GM18507 (cell line): ENCODE data around the gene NR0B1.

ENCODE experiments used
- DNase-seq: peaks from one replicate; pipeline ENCODE4 v3.0.0; 2011; ENCODE audit warnings: low read depth; ENCODE audit not compliant: insufficient read length; ENCODE audit errors: extremely low spot score
- FAIRE-seq: peaks from 2 replicates; lab custom pipeline; 2011; peaks lifted over from hg19 to GRCh38; lab: Jason Lieb, UNC

The NR0B1 gene

DNA sequence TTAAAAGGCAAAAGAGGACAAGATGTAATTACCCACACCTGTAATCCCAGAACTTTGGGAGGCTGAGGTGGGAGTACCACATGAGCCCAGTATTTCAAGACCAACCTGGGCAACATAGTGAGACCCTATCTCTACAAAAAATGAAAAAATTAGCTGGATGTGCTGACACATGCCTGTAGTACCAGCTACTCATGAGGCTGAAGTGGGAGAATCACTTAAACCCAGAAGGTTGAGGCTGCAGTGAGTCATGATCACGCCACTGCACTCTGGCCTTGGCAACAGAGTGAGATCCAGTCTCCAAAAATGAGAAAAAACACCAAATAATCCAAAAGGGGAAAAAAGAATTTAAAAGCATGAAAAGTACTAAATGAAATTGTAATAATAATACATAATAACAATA lies 30.8 kb downstream of the NR0B1 start:
- no peak for FAIRE-seq
- no peak for DNase-seq

DNA sequence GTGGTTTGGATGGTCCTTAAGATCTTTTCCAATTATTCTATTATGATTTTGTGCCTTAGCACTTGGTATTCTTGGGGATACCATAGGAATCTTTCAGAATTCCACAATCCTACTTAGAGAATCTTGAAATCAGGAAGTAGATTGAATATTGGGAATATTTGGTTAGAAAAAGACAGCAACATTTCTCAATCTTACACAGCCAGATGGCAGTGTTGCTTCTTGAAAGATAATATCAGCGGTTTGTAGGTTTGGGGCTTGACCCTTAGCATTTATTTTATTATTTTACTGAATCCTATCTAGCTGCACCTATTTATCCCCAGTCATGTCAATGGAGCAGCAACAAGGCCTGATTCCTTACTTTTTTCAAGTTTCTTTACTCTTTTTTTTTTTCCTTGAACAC lies 33.7 kb downstream of the NR0B1 start:
- DNase-seq (no peak), FAIRE-seq (no peak)

DNA sequence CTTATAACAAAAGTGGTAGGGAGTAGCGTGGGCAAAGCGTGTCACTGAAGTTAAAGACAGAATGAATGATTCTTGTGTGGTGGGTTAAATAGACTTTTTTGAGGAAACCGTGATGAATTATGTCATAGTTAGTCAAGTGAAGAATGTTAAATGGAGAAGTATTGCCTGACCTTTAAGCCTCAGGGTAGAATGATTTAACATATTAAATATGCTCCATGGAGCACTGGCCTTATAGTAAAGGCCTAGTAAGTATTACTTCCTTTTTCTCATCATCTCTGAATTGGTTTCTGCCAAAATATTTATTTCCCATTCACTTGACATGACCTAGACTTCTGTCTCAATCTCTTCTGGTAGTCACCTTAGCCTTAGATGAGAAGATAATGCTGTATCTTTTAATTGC lies 38.6 kb downstream of the NR0B1 start:
- DNase-seq = no peak
- FAIRE-seq = no peak

DNA sequence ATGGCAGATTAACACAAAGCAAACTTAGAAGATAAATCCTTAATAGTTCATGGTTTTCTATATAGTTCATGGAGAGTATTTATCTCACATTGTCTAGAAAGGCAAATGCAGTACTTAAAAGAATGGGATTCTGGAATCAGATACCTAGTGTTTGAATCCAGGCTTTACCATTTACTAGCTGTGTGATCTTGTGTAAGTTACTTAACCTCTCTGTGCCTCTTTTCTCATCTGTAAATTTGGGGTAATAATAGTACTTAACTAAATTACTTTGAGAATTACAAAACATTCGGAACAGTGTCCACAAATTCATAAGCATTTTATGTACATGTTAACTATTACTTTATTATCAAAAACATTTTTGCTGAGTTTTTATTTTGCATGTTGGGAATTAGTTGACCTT lies 46.4 kb downstream of the NR0B1 start:
- DNase-seq (no peak), FAIRE-seq (no peak)

DNA sequence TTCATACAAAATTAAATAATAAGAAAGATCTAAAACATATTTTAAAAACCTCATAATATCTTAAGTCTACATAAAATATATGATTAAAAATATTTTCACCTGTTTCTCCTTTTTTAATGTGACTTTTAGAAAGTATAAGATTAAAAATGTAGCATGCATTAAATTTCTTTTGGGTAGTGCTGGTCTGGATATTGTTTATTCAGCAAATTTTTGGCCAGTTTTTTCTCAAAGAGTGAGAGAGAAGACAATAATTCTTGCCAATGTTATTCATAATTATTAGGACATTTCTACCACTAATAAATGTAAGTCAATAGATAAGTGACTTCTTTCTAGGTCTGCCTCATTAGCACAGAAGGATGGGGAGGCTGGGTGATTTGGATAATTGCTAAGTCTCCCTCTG lies 48.2 kb downstream of the NR0B1 start:
- DNase-seq (no peak), FAIRE-seq (no peak)

DNA sequence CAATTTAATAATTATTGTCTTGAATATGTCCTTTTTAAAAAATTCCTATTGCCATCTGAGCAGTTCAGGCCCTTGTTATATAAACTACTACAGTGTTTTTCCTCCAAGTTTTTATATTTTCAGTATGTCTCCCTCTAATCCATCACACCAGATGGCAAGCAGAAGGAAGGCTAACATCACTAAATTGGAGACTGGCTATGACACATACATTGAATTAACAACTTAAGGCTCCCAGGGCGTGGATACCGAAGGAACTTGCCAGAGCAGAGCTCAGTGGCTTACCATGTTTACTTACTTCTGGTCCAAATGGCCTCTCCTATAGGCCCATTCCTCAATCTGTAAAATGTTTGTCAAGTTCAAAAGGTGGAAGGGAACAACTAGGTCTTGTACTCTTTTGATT lies 49.3 kb downstream of the NR0B1 start:
- FAIRE-seq (no peak), DNase-seq (no peak)
